ENCODE results near the gene CRYZ.
"Not testable (repeated sequence)": the region's sequence is repeated elsewhere in the genome, so short reads cannot be mapped to it uniquely, and the experiment has no call there.

CRYZ gene

DNA sequence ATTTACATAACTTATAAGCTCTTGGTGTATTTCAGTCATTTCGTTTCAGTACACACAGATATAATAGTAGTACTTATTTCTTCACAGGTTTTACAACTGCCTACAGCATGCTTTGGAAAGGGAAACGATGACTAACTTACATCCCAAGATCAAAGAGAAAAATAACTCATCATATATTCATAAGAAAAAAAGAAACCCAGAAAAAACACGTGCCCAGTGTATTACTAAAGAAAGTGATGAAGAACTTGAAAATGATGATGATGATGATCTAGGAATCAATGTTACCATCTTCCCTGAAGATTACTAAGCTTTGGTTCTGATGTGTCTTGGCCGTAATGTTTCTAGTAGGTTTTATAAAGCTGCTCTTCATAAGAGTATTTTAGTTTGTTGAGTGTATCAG lies 31.0 kb upstream of the CRYZ start:
- no peak for ATAC-seq
- TF ChIP-seq, protein P1, sequence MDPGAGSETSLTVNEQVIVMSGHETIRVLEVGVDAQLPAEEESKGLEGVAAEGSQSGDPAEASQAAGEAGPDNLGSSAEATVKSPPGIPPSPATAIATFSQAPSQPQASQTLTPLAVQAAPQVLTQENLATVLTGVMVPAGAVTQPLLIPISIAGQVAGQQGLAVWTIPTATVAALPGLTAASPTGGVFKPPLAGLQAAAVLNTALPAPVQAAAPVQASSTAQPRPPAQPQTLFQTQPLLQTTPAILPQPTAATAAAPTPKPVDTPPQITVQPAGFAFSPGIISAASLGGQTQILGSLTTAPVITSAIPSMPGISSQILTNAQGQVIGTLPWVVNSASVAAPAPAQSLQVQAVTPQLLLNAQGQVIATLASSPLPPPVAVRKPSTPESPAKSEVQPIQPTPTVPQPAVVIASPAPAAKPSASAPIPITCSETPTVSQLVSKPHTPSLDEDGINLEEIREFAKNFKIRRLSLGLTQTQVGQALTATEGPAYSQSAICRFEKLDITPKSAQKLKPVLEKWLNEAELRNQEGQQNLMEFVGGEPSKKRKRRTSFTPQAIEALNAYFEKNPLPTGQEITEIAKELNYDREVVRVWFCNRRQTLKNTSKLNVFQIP (CRISPR knock-in tag; IDR thresholded peaks at IDR 0.05; ENCODE audit: borderline replicate concordance, low read depth), result no peak
- TF ChIP-seq, protein P2, sequence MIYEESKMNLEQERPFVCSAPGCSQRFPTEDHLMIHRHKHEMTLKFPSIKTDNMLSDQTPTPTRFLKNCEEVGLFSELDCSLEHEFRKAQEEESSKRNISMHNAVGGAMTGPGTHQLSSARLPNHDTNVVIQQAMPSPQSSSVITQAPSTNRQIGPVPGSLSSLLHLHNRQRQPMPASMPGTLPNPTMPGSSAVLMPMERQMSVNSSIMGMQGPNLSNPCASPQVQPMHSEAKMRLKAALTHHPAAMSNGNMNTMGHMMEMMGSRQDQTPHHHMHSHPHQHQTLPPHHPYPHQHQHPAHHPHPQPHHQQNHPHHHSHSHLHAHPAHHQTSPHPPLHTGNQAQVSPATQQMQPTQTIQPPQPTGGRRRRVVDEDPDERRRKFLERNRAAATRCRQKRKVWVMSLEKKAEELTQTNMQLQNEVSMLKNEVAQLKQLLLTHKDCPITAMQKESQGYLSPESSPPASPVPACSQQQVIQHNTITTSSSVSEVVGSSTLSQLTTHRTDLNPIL (CRISPR knock-in tag; IDR thresholded peaks at IDR 0.05; ENCODE audit: low read depth), result no peak
- TF ChIP-seq PPARA (CRISPR knock-in tag; IDR thresholded peaks at IDR 0.05; ENCODE audit: borderline replicate concordance) (no peak), TCF4 (CRISPR knock-in tag; IDR thresholded peaks at IDR 0.05; ENCODE audit: borderline replicate concordance) (no peak), GLIS3 (CRISPR knock-in tag; IDR thresholded peaks at IDR 0.05) (no peak), OSR1 (CRISPR knock-in tag; IDR thresholded peaks at IDR 0.05) (no peak), CSDC2 (CRISPR knock-in tag; IDR thresholded peaks at IDR 0.05) (no peak), ZNF565 (CRISPR knock-in tag; conservative IDR thresholded peaks at IDR 0.05; ENCODE audit: low read depth) (no peak), CSRNP3 (CRISPR knock-in tag; IDR thresholded peaks at IDR 0.05) (no peak), BACH2 (CRISPR knock-in tag; IDR thresholded peaks at IDR 0.05; ENCODE audit: borderline replicate concordance) (no peak), ESRRG (CRISPR knock-in tag; IDR thresholded peaks at IDR 0.05) (no peak), ARNTL (CRISPR knock-in tag; IDR thresholded peaks at IDR 0.05; ENCODE audit: borderline replicate concordance, low read depth) (no peak)

GRCh38 chr1:74756650-74757049 lies 23.8 kb upstream of the CRYZ start:
- not testable (repeated sequence) for ATAC-seq

DNA sequence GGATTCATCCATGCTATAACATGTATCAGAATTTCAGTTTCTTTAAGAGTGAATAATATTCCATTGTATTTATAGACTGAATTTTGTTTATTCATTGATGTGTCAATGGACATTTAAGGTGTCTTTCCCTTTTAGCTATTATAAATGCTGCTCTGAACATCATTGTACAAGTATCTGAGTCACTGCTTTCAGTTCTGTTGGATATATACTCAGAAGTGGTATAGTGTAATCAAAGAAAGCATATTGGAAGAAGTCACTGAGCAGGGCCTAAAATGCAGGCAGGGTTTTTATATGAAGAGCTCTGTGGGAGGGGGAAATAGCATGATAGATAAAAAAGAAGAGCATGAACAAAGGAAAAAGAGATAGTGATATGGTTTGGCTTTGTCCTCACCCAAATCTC lies 22.6 kb upstream of the CRYZ start:
- ATAC-seq, result no peak
- TF ChIP-seq SNAI2 (CRISPR knock-in tag; IDR thresholded peaks at IDR 0.05), result no peak
- no peak for TF ChIP-seq OSR1 (CRISPR knock-in tag; IDR thresholded peaks at IDR 0.05)
- TF ChIP-seq TOX (CRISPR knock-in tag; IDR thresholded peaks at IDR 0.05; ENCODE audit: borderline replicate concordance), result no peak

GRCh38 chr1:74753104-74753503 lies 20.3 kb upstream of the CRYZ start:
- no peak for ATAC-seq
- TF ChIP-seq, protein P2 (CRISPR knock-in tag; IDR thresholded peaks at IDR 0.05; ENCODE audit: low read depth), result no peak
- TF ChIP-seq TCF4 (CRISPR knock-in tag; IDR thresholded peaks at IDR 0.05; ENCODE audit: borderline replicate concordance), result no peak
- TF ChIP-seq PATZ1 (CRISPR knock-in tag; IDR thresholded peaks at IDR 0.05; ENCODE audit: borderline replicate concordance), result no peak
- no peak for TF ChIP-seq ESRRG (CRISPR knock-in tag; IDR thresholded peaks at IDR 0.05)
- no peak for TF ChIP-seq RARB (CRISPR knock-in tag; IDR thresholded peaks at IDR 0.05)
- no peak for TF ChIP-seq TOX (CRISPR knock-in tag; IDR thresholded peaks at IDR 0.05; ENCODE audit: borderline replicate concordance)
- TF ChIP-seq TSHZ2 (CRISPR knock-in tag; IDR thresholded peaks at IDR 0.05), result no peak
- TF ChIP-seq CSDC2 (CRISPR knock-in tag; IDR thresholded peaks at IDR 0.05), result no peak
- TF ChIP-seq ZFP3 (CRISPR knock-in tag; IDR thresholded peaks at IDR 0.05), result no peak
- TF ChIP-seq, protein P1 (CRISPR knock-in tag; IDR thresholded peaks at IDR 0.05; ENCODE audit: borderline replicate concordance, low read depth), result no peak
- no peak for TF ChIP-seq ZNF70 (CRISPR knock-in tag; IDR thresholded peaks at IDR 0.05)
- TF ChIP-seq ZNF8 (CRISPR knock-in tag; IDR thresholded peaks at IDR 0.05), result no peak
- TF ChIP-seq ARNTL (CRISPR knock-in tag; IDR thresholded peaks at IDR 0.05; ENCODE audit: borderline replicate concordance, low read depth), result no peak
- no peak for TF ChIP-seq OSR1 (CRISPR knock-in tag; IDR thresholded peaks at IDR 0.05)
- TF ChIP-seq ZFP30 (CRISPR knock-in tag; IDR thresholded peaks at IDR 0.05), result no peak
- TF ChIP-seq SNAI2 (CRISPR knock-in tag; IDR thresholded peaks at IDR 0.05), result no peak
- no peak for TF ChIP-seq BACH2 (CRISPR knock-in tag; IDR thresholded peaks at IDR 0.05; ENCODE audit: borderline replicate concordance)
- TF ChIP-seq GLIS3 (CRISPR knock-in tag; IDR thresholded peaks at IDR 0.05), result no peak
- no peak for TF ChIP-seq ZNF565 (CRISPR knock-in tag; conservative IDR thresholded peaks at IDR 0.05; ENCODE audit: low read depth)
- TF ChIP-seq ZC3H10 (CRISPR knock-in tag; IDR thresholded peaks at IDR 0.05), result no peak
